Measurements from ENCODE around the gene SORCS2.

SORCS2 gene

DNA sequence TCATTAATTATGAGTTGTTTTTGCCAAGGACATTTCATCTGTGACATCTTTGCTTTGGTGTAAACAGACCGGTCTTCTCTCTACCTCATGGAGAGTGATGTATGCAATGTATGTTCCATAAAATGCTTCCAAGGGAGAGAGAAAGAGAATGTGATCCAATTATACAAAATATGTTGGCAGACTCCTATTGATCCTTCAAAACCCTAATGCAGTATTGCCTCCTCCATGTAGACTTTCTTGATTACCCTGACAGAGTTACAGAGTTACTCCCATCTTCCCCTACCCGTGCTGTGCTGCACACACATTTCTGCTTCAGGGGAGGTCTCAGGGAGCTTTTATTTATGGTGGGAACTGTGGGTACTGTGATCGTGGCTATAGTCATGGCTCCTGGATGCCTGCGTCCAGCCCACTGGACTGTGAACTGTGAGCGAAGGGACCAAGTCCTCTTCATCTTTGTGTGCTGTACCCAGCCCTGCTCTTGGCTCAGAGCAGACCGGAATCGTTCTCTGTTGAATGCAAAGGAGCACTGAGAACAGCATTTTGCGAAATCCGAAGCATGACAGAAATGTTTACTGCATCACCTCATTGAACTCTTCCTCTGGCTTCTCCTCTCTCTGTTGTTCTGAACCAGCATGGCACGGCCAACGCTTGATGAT is 32.7 kb downstream of the SORCS2 start:
- DNase-seq: no peak

DNA sequence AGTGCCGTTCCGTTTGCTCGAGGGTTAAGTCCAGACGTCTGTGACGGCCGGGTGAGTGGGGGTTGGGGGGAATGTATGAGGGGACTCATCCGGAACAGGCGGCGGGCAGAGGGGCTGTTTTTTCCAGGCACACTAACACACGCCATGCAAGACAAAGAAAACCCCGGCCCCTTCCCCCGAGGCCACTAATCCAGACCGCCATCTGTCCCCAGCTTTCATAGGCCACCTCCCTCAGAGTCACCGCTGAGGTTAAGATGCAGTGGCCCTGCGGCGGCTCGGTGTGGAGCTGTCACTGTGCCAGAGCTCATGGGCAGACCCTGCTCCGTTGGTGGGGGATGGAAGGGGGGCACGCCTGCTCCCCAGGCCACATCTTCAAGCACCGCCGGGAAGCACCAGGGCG is 34.1 kb downstream of the SORCS2 start:
- no peak for DNase-seq

DNA sequence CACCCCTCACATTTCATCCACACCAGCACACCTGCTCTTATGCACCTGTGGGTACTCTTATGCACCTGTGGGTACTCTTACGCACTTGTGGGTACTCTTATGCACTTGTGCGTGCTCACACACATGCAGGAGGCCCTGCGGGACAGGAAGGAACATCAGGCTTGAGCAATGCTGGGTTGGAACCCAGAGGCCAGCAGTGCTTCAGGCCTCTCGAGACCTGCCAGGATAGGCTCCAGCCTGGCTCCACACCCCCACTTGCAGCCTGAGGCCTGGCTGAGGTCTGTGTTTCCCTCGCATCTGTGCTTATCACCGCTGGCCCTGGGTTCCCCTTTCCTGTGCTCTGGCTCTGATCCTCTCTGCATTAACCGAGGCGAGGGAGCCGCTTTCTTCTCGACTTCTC is 34.7 kb downstream of the SORCS2 start:
- DNase-seq: no peak

DNA sequence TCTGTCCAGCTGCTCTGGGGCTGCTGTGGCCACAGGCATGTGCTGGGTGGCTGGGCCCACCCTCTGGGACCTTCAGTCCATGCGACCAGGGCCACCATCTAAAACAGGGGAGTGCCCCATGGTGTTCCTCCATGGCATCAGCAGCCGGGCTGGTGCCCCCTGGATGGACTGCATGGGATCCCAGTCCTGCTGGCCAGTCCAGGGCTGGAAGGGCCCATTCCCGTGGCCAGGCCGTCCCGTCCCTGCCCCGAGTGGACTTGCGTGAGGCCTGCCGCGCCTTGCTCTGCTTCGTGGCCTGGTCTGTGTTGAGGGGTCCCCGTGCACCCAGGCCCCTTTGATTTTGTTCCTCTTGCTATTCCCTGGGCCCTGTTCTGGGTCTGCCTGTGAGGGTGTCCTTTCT is 36.4 kb downstream of the SORCS2 start:
- DNase-seq: no peak

DNA sequence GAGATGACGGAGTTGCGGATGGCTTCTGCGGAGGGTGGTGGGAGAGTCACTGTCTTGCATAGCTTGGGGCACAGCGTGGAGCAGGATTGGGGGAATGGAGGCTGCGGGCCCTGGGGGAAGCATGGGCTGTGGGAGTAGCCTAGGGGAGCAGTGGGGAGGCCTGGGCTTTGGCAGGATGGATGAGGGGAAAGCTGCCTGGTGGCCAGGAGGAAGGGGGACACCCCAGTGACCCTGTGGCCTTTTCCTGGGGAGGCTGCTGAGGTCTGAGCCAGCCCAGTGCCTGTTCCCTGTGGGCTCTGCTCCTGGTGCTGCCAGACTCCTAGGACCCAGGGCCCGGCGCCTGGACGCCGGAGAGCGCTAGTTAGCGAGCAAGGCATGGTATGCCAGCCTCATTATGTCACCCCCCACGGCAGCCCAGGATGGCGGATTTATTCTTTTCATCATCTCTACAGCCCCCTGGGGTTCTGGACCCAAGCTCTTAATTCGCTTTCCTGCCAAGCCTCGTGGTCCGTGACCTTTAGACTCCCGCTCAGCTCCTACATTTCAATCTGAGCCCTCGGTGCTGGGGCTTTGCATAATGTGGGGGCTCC is 39.8 kb downstream of the SORCS2 start:
- DNase-seq: no peak

DNA sequence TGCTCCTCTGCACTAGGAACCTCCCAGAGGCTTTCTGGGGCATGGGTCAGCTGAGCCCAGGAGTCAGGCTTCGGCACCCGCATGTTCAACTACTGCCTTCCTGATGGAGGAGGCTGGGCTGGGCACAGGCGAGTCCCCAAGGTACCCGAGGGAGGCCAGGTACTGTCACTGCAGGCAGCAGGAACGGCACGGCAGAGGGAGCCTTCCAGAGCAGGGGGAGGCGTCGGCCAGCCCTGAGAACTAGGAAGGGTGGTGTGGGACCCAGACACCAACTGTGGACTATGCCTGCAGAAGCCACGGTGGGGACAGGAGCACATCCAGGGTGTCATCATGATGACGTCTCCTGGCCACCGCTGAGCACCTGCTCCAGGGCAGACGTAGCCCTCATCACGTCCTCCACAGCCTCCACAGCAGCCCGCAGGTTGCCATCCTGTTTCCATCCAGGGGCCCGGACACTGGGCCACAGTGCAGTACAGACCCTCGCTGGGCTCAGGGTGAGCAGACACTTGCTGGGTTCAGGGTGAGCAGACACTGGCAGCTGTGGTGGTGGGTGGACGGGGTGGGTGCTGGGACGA is 40.8 kb downstream of the SORCS2 start:
- no peak for DNase-seq

DNA sequence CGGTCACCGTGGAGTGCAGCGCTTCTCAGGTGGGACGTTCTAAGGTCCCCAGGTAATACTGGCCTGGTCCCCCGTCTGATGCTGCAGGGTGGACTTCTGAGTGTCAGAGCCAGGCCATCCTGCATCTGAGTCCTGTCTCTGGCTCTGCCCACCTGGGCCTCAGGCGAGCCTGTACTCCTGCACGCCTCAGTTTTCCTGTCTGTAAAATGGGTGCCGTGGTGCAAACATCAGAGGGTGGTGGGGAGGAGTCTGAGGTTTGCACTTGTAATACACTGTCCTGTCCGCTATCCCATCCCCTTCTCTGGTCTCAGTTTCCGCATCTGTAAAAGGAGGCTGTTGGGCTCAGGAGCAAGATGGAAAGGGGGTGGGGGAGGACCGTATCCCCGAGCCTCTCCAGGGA is 41.3 kb downstream of the SORCS2 start:
- DNase-seq: no peak

DNA sequence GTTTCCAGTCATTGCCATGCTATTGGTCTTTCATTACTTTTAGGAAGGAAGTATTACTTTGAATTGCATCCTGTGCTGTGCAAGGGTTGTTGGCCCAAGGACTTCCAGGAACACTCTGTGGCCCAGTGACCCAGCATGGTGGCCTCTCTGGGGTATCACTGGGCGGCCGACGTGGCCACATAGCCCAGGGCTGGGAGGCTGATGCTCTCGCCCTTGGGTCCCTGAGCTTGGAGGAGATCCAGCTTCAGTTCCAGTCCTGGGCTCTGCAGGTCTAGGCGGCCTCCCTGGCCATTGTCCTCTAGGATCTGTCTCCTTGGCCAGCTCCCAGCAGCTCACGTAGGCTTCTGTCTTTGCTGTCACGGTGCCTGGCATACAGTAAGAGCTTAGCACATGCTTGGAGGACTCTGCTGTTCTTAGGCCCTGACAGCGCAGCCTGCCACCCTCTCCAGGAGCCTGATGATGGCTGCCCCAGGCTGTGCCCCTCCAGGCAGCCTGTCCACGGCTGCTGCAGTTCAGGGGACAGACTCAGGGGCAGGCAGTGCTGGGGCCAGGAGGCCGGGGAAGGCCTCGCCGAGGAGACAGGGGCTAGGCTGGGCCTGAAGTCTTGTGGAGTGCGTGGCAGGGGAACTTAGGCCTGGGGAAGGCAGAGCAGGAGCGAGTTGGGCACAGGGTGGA is 42.2 kb downstream of the SORCS2 start:
- no peak for DNase-seq

DNA sequence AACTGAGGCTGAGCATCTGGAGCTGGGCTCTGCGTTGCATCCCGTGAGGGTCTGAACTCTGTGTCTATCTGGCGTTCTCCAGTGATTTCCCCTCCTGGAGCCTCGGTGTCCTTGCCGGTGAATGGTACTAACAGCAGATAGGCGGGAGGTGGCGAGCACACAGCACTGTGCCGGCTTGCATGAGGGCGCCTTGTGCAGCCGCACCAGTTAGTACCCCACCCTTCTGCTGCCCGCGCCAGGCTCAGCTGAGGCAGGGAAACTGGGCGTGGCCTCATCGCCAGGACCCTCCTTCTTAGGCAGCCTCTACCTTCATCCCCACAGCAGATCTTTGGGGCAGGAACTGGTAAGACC is 42.7 kb downstream of the SORCS2 start:
- DNase-seq: no peak

DNA sequence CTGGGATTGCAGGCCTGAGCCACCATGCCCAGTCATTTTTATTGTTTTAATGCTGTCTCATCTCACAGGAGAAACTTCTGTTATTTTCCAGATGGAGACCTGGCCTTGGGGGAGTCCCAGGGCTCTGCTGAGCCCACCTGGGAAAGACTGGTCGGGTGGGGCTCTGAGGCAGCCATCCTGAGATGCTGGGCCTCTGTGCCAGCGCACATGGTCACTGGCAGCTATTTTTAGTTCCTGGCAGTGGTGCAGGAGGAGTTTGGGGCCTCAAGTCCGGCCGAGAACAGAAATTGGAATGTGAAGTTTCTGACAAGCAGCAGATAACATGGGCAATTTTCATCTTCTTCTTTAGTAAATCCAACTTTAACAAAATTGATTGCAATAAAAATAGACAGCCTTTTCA is 44.5 kb downstream of the SORCS2 start:
- no peak for DNase-seq

DNA sequence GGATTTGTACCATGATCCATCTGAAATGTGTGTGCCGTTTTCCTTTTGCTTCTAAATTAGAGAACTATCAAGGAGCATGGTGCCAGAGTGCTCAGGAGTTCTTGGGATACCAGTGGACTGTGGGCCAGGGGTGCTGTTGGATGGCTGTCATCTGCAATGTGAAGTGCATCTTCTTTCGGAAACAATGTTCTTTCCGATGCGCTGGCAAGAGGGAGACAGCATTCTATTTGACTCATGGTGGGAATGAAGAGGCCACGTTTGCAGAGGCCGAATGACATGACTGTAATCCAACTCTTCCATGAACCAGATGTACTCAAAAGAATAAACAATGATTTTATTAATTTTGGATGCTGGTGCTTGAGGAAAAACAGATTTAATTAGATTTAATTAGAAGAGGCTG is 45.5 kb downstream of the SORCS2 start:
- DNase-seq: no peak

DNA sequence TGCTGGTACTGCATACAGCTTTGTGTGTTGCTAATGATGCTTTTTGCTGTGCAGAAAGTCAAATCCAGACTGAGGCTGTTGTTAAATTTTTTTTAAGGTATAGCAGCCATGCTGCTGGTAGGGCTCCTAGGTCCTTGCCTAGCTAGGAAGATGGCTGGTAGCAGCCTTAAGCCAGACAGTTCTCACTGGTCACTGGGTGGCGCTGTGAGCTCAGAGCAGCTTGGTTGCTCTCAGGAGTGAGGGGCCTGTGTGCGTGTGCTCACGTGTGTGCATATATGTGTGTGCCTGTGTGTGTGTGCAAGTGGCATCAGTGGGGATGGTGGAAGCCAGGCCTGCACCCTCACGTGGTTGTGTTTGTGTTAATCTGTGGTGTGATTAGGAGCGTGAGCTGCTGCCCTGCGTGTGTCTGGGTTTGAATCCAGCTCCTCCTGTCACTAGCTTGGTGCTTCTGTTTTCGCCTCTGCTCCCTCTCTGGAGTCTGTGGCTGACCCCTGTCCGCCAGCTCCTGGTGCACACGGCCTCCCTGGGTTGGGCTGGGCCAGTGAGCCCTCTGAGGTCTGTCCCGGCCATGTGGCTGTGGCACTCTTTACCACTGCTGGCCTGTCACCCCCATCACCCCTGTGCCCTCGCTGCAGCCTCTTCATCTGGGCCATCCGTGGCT is 46.1 kb downstream of the SORCS2 start:
- DNase-seq: no peak

DNA sequence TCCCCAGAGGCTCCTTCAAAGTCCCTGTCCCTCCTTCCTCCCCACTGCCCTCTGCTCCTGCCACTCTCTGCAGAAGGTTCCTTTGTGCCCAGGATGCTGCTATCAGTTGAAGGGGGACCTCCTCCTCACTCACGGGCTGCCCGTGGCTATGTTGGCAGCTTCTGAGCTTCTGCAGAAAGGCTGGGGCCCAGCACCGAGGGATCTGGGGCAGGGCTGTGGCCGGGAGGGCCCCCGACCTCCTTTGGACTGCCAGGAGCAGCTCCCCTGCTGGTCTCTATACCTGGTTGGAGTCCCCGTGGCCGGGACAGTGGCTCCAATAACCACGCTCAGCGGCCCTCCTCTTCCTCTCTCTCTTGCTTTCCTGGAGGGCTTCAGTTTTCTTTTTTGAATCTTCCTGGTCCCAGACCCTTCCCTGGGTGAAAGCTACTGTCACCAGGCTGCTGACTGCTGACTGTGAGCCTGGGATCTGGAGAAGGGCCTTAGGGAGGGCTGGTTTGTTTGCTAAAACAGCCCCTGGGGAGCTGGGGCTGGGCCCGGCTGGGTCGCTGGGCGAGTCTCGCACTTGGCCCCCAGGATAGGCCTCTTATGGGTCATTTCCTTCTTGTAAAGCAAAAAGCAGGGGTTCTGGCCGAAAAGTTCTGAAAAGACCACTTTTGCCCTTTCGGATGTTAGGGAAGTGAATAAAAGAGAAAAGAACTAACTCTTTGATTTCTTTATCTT is 46.9 kb downstream of the SORCS2 start:
- no peak for DNase-seq

DNA sequence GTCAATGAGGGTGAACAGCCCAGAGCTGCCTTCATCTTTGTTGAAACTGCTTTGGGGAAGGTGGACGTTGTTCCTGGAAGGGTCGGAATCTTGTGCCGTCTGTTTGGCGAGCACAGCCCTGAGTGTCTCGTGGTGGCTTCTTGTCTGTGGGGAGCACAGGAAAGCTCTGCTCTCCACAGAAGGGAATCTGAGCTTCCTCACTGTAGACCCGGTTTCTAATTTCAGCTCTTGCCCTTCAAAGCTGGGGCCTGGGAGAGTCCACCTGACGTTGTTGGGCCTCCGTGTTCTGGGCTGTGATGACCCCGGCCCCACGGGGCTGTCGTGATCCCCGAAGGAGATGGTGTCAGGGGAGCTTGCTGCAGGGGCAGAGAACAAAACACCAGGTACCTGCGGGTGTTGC is 47.5 kb downstream of the SORCS2 start:
- no peak for DNase-seq

DNA sequence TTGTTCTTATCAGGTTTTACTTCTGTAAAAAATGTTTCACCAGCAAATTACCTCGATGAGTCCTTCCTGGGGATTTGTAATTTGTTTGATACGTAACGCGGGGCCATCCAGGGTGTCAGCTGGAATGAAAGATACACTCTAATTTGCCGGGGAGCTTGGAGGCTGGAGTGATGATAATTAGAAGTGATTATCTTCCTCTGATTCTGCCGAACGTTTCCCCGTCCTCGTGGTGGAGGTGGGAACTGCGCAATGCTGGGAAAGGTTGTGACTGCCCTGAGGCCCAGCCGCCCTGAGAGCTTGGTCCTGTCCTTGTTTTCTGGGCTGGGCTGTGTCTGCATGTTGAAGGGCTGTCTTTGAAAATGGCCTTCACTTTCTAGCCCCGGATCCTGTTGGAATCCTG is 48.0 kb downstream of the SORCS2 start:
- DNase-seq: no peak

DNA sequence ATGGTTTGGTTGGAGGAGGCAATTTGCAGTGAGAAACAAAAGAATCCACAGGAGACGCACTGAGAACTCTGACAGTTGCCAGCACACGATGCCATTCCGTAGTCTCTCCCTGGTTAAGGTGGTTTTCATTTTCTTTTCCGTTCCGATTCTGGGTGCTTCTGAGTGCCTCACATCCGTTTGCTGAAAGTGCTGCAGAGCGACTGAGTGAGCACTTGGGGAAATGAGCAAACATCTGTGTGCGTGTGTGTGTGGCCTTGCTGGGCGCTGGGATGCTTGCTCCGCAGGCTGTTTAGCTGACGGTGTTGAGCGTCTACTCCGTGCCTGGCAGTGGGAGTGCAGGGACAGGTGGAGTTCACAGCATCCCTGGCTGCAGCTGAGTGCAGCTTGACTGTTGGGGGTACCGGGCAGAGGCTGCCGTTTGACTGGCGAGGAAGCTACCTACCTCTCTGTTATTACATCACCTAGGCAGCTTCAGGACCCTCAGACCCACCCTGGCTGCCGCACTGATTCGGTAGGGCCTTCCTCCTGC is 49.3 kb downstream of the SORCS2 start:
- no peak for DNase-seq

DNA sequence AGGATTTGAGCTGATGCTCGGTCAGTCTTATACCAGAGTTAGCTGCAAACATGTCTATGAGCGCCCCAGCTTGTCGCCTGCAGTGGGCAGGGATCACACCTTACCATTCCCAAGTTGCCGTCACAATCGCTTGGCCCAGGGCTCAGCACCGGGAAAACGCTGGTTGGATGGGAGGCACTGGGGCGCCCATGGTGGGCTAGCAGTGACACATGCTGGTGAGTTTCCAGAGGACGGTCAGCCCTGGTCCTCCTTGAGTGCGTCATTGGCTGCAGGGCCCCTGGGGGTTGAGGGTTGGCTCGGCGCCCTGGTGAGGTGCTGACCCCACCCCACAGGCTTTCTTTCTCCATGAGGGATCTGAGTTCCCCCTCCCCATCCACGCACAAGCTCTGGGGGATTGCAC is 50.4 kb downstream of the SORCS2 start:
- DNase-seq: no peak

DNA sequence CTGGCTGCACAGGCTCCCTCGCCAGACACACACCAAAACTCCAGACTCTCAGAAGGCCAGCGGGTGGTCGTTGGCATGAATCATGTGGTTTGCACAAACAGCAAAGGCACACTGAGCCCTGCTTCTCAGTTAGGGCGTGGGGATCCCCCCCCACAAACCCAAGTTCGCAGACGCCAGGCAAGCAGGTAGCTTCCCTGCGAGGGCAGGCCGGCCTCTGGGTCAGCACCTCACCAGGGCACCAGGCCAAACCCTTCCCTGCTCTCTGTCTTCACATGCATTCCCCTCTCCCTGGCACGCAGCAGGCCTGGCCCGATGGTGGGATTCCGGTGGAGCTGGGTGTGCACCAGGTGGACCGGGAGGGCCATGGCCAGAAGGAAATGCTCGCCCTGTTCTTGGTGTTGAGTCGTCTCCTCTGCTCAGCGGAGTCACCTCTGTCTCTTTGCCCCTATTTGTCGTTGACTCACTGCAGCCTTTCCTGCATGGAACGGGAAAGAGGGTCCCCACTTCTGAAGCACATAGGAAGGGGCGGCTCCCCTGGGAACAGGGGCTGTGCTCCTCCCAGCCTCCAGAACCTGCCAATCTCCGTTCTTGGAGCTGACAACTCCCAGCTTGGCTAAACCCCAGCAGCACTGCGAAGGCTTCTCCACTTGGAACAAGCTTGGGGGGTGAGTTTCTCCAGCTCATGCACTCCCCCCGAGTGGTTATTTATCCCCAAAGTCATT is 51.4 kb downstream of the SORCS2 start:
- DNase-seq: no peak

DNA sequence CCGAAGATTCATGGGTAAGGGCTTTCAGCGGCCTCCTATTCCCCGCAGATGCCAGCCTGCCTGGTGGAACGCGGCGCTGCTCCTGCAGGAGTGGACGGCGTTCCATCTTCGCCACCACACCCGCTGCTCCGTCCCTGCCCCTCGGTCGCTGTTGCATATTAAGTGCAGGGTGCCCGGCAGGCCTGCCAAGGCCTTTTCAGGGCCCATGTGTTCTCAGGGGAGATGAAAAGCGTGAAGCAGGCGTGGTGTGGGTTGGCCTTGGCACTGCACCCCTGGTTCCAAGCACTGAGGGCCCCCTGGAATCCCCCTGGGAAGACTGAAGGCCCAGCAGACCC is 52.0 kb downstream of the SORCS2 start:
- no peak for DNase-seq

DNA sequence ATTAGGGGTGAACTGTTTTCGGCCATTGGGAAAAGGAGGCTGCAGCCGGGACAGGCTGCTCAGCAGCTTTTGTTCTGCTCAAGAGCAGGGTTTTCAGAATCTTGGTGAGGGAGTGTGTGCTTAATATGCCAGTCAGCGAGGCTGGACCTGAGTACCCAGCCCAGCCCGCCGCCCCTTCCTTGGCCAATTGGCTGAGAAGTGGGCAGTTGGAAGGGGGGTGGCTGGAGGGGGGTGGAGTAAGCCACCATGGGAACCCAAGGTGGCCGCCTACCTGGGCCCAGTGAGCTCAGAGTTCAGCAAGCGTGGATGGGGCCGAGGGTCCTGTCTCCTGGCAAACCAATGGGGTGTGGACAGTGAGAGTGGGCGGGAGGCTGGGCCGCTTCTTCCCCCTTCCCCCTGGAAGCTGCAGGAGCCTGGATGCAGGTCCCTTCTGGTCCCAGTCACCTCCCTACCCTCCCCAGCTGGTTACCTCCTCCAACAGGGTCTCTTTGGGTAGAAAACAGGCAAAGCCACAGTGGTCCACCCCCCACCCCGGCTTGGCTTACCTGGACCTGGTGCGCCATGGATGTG is 52.5 kb downstream of the SORCS2 start:
- DNase-seq: no peak

DNA sequence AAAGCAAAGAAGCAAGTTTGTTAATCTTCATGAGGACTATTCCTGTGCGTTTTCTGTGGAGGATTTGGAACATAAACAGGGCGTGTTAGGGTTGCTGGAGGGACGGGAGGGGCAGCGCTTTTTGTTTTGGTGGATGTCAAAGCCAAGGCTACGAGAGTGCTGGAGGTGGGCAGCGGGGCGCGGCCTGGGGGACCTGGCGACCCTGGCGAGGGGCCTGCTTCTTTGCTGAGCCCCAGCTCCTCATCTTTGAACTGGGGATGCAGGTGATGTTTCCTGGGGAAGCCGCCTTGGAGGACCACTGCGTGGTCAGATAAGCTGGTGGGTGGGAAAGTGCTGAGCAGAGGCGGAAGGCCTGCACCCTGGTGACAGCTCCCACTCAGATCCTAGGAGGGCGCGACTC is 55.2 kb downstream of the SORCS2 start:
- DNase-seq: no peak

DNA sequence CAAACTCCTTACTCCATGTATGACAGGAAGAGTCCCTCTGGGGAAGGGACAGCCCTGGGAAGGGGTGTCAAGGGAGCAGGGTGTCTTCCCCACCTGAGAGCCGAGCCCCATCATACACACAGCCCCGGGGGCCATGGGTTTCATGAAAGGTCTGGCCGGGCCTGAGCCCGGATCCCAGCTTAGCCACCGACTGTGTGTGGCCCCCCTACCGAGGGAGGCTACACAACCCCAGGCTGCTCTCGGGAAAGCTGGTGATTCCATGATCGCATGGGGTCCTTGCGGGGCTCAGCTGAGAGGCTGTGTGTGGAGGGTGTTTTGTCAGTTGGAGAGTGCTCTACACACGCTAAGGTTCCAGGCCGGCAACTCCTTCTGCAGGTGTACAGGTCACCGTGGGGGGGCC is 55.6 kb downstream of the SORCS2 start:
- no peak for DNase-seq
